GM12873 (cell line): ENCODE data around the gene SLC25A41.

Experiments
- CTCF ChIP-seq: IDR thresholded peaks from 2 replicates; pipeline ENCODE4 v1.5.1; 2012; ENCODE audit warnings: low read depth, mild to moderate bottlenecking, moderate library complexity, low read length, control low read depth; ENCODE audit not compliant: insufficient read depth; ENCODE audit errors: missing control alignments

Gene SLC25A41

GRCh38 chr19:6379744-6380143, 53.8 kb downstream of the SLC25A41 start:
- no peak for TF ChIP-seq CTCF

- no peak for TF ChIP-seq CTCF
Observed at GRCh38 chr19:6378486-6378885, 55.1 kb downstream of the SLC25A41 start.

GRCh38 chr19:6378041-6378440, 55.5 kb downstream of the SLC25A41 start:
- TF ChIP-seq CTCF = no peak

GRCh38 chr19:6376512-6377190, 56.9 kb downstream of the SLC25A41 start:
- TF ChIP-seq CTCF = no peak
